ENCODE data around the gene BTBD9. TPM values are rescaled to one million over a fixed set of nuclear protein-coding genes. Genes with fewer than 3 reads are reported as not detected.
A peak's percentile ranks its signal among the peaks of the same experiment; 100 is the strongest.

BTBD9 gene
- total RNA-seq, 1 donor from 2014 or later = 4.5 TPM

GRCh38 chr6:38459291-38459690 lies 180.4 kb downstream of the BTBD9 start:
- TF ChIP-seq CTCF (IDR thresholded peaks at IDR 0.05; ENCODE audit: insufficient read depth, low read length, severe bottlenecking) = no peak
- DNase-seq (ENCODE audit: low read depth) (peak; percentile 23), FAIRE-seq (no peak)
- no peaks in the 10 kb centered on the region for H3K27me3 ChIP-seq (ENCODE audit: control insufficient read depth, insufficient read depth, low read length)
- H3K36me3 ChIP-seq (ENCODE audit: control insufficient read depth, insufficient read depth, low read length) = no peaks in the 10 kb centered on the region
- H3K4me3 ChIP-seq (ENCODE audit: low read depth, low read length) = no peak overlapping the region

DNA sequence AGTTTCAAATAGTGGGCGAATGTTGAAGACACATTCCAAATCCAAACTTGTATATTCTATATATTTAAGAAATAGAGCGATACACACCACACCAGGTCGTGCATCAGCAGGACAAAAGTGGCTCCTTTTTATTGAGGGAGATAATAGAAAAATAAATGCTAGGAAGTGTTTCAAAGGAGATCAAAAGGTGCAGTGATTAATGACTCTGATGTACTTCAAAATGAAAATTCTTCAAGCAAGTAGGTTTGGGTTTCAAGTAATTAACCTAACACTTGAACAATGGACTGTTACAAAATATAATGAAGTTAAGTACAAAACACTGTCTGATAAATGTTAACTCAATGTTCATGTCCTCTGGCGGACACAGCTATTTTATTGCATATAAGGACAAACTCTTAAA lies 185.9 kb downstream of the BTBD9 start:
- no peak for FAIRE-seq
- TF ChIP-seq CTCF (IDR thresholded peaks at IDR 0.05; ENCODE audit: insufficient read depth, low read length, severe bottlenecking) = no peak
- no peaks in the 10 kb centered on the region for H3K36me3 ChIP-seq (ENCODE audit: control insufficient read depth, insufficient read depth, low read length)

DNA sequence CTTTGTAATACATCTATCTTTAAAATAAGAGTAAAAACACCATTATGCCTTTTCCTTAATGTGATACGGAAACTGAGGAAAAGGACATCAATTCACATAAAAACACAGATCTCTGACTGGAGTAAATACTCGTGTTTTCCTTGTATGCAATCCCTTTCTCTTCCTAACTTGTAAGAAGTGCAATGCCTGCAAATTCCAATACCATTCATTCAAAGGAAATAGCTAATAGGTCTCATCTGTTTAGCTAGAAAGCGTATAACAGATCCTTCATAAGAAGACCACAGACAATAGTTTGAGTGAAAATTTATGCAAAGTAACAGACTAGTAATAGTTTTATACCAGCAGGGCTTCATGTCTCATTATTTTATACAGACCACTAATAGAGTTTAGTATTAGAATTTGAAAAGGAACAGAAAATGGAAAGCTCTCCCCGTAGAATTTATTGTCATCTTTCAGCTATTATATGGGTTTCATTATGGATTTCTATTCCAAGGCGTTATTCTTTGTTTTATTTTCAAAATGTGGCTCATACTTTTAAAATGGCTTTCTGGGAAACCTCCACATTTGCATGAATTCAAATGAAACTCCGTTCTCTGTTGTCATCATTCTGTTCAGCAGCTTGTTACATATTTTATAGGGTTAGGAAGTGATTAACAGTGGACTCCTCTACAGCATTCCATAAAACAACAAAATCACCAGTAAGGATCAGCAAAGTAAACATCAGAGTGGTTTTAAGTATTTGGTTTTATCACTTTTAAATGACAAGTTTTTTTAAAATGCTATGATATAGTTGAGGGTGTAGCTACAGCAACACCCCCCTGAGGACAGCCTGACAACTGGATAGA lies 186.7 kb downstream of the BTBD9 start:
- DNase-seq (ENCODE audit: low read depth) = no peak
- Histone ChIP-seq H3K36me3 (ENCODE audit: control insufficient read depth, insufficient read depth, low read length) (no peaks in the 10 kb centered on the region), H3K4me3 (ENCODE audit: low read depth, low read length) (no peak overlapping the region), H3K27me3 (ENCODE audit: control insufficient read depth, insufficient read depth, low read length) (no peaks in the 10 kb centered on the region)
- FAIRE-seq = no peak
- no peak for TF ChIP-seq CTCF (IDR thresholded peaks at IDR 0.05; ENCODE audit: insufficient read depth, low read length, severe bottlenecking)

More for the DNA sequence above, 185.9 kb downstream of the BTBD9 start:
- no peak for DNase-seq (ENCODE audit: low read depth)
- no peak overlapping the region for H3K4me3 ChIP-seq (ENCODE audit: low read depth, low read length)
- no peaks in the 10 kb centered on the region for H3K27me3 ChIP-seq (ENCODE audit: control insufficient read depth, insufficient read depth, low read length)

- no peak overlapping the region for H3K4me3 ChIP-seq (ENCODE audit: low read depth, low read length)
- TF ChIP-seq CTCF (IDR thresholded peaks at IDR 0.05; ENCODE audit: insufficient read depth, low read length, severe bottlenecking) = no peak
- FAIRE-seq (no peak), DNase-seq (ENCODE audit: low read depth) (no peak)
- no peaks in the 10 kb centered on the region for H3K36me3 ChIP-seq (ENCODE audit: control insufficient read depth, insufficient read depth, low read length)
- no peaks in the 10 kb centered on the region for H3K27me3 ChIP-seq (ENCODE audit: control insufficient read depth, insufficient read depth, low read length)
Measured at GRCh38 chr6:38450717-38451116, 189.0 kb downstream of the BTBD9 start.

DNA sequence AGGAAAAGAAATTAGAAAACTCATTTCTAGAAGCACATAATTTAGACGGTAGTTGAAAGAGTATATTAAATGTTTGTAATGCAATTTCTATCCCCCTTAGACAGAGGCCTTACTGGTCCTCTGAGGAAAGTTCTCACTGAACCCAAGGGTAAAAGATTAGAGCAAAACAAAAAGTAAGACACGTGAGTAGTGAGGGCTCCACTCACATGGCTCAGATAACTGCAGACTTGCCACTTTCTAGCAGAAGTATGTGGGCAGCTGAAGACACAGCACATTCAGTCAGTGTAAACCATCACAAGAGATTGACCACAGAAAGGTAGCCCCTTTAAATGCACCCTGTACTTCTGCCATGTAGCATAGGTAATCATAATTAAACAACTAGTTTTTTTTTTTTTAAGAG lies 193.8 kb downstream of the BTBD9 start:
- DNase-seq (ENCODE audit: low read depth) (no peak), FAIRE-seq (no peak)
- Histone ChIP-seq H3K4me3 (ENCODE audit: low read depth, low read length) (no peak overlapping the region), H3K36me3 (ENCODE audit: control insufficient read depth, insufficient read depth, low read length) (no peaks in the 10 kb centered on the region), H3K27me3 (ENCODE audit: control insufficient read depth, insufficient read depth, low read length) (no peaks in the 10 kb centered on the region)
- TF ChIP-seq CTCF (IDR thresholded peaks at IDR 0.05; ENCODE audit: insufficient read depth, low read length, severe bottlenecking) = no peak

DNA sequence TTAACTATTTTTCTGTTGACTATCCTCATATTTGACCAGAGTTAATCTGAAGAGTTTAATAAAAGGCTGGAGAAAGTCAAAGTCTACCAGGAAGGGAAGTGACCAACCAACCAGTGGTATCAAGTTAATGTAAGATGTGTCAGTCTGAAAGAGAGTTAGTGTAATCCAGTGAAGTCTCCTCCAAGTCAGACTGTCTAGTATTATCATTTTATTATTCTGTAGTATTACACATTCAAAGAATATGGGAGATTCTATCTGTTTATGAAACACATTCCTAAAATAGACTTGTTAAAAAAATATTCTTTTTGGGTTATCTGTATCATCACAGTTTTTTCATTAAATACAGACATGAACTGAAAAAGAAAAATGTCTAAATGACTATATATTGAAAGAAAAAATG lies 194.4 kb downstream of the BTBD9 start:
- DNase-seq (ENCODE audit: low read depth) (no peak), FAIRE-seq (no peak)
- TF ChIP-seq CTCF (IDR thresholded peaks at IDR 0.05; ENCODE audit: insufficient read depth, low read length, severe bottlenecking) = no peak

More for the DNA sequence above, 194.4 kb downstream of the BTBD9 start:
- Histone ChIP-seq H3K36me3 (ENCODE audit: control insufficient read depth, insufficient read depth, low read length) (no peaks in the 10 kb centered on the region), H3K4me3 (ENCODE audit: low read depth, low read length) (no peak overlapping the region), H3K27me3 (ENCODE audit: control insufficient read depth, insufficient read depth, low read length) (no peaks in the 10 kb centered on the region)

Measured in bronchial epithelial cell (primary cell).